HG03159 (cell line): ENCODE measurements around the gene EED.
"Not testable (repeated sequence)": the region's sequence is repeated elsewhere in the genome, so short reads cannot be mapped to it uniquely, and the experiment has no call there.

ENCODE experiments used
- ATAC-seq: cut with Tn5 transposase; IDR thresholded peaks from one replicate; pipeline ENCODE4 v1.9.1; 2021; ENCODE audit warnings: mild to moderate bottlenecking, moderate library complexity; ENCODE audit not compliant: unreplicated experiment

The EED gene

GRCh38 chr11:86218125-86219084 lies 26.1 kb upstream of the EED start:
- peak; percentile 47 for ATAC-seq

DNA sequence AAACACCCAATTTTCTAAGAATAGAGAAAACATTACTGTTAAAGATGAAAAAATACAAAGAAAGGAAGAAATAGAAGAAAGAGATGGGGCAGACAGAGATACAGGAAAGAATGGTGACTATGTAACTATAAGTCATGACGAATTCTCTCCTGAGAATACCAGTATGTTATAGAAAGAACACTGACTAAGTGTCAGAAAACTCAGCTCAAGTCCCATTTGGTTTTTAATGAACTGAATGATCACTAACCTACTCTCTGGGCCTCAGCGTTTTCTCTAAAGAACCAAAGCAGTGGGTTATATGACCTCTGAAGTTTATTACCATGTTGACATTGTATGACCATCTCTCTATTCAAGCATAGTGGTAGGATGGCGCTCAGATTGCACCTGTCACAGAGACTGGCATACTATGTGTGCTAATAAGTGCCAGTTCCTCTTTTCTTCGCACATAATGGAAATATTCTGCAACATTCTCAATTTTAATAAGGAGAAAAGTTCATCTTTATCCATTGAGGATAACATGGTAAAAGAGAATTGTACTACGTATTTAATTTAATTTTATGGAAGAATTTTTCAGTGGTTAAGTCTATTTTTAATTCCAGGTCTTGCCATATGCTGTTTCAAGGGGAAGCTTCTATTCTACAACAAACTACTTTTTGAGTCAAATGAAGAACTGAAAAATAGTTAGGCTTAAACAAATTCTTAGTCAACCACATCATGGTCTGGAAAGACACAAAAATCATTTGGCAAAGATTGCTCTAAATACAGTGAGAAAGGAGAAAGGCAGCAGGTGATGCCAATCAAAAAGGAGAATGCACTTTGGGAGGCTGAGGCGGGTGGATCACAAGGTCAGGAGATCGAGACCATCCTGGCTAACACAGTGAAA lies 25.0 kb upstream of the EED start:
- peak; percentile 81 for ATAC-seq

GRCh38 chr11:86220653-86221052 lies 23.9 kb upstream of the EED start:
- ATAC-seq: no peak

DNA sequence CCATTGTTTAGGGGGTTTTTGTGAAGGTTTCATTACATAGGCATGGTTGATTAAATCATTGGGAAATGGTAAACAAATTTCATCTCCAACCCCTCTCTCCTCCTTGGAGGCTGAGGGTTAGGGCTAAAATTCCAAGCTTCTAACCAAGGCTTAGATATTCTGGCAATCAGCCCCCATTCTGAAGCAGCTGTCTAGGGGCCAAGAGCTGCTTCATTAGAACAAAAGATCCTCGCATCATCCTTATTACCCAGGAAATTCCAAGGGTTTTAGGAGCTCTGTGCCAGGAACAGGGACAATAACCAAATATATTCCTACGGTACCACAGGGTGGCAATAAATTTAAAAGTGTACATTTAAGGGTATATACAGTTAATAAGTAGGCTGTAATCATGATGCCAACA lies 22.5 kb upstream of the EED start:
- ATAC-seq: no peak

DNA sequence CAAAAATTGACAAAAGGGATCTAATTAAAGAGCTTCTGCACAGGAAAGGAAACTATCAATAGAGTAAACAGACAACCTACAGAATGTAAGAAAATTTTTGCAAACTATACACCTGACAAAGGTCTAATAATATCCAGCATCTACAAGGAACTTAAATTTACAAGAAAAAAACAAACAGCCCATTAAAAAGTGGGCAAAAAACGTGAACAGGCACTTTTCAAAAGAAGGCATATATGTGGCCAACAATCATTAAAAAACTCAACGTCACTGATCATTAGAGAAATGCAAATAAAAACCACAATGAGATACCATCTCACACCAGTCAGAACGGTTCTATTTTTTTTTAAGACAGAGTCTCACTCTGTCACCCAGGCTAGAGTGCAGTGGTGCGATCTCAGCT lies 20.0 kb upstream of the EED start:
- not testable (repeated sequence) for ATAC-seq

DNA sequence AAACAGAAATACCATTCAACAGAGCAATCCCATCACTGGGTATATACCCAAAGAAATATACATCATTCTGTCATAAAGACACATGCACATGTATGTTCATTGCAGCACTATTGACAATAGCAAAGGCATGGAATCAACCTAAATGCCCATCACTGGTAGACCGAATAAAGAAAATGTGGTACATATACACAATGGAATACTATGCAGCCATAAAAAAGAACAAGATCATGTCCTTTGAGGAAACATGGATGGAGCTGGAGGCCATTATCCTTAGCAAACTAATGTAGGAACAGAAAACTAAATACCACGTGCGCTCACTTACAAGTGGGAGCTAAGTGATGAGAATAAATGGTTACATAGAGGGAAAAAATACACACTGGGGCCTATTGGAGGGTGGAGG lies 19.2 kb upstream of the EED start:
- not testable (repeated sequence) for ATAC-seq

GRCh38 chr11:86228269-86229038 lies 16.1 kb upstream of the EED start:
- no peak for ATAC-seq

DNA sequence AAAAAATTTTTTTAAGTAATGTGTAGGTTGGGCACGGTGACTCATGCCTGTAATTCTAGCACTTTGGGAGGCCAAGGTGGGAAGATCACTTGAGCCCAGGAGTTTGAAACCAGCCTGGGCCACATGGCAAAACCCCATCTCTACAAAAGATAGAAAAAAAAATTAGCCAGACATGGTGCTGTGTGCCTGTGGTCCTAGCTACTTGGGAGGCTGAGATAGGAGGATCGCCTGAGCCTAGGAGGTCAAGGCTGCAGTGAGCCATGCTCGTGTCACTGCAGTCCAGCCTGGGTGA lies 15.6 kb upstream of the EED start:
- not testable (repeated sequence) for ATAC-seq

GRCh38 chr11:86230179-86230804 lies 14.3 kb upstream of the EED start:
- no peak for ATAC-seq

DNA sequence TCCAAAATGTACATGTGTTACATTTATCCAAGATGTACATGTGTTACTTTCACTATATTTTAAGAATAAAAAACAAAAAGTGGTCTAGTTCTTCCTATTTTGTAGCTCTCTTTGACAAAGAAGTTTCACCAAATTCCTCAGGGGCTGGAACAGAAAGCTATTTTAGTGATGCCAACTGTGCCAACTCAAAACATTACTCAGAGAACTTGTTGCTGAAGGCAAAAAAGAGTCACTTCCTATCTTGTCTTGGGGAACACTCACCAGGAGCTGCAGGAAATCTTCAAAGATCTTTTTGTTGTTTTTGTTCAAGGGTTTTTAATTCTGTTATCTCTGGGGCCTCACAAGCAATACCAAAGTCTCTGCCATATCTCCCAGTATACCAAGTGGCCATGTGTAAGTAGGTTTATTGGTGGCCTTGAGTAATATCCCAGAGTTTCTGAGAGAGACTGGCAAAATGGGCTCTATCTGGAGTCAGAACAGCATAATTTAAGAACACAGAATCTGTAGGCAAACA lies 13.6 kb upstream of the EED start:
- no peak for ATAC-seq

GRCh38 chr11:86232556-86232955 lies 12.0 kb upstream of the EED start:
- ATAC-seq: no peak

- no peak for ATAC-seq
Measured at GRCh38 chr11:86234831-86235461, 9.6 kb upstream of the EED start.

- no peak for ATAC-seq
Measured at GRCh38 chr11:86237267-86237804, 7.2 kb upstream of the EED start.

GRCh38 chr11:86240164-86240563 lies 4.4 kb upstream of the EED start:
- ATAC-seq: no peak

DNA sequence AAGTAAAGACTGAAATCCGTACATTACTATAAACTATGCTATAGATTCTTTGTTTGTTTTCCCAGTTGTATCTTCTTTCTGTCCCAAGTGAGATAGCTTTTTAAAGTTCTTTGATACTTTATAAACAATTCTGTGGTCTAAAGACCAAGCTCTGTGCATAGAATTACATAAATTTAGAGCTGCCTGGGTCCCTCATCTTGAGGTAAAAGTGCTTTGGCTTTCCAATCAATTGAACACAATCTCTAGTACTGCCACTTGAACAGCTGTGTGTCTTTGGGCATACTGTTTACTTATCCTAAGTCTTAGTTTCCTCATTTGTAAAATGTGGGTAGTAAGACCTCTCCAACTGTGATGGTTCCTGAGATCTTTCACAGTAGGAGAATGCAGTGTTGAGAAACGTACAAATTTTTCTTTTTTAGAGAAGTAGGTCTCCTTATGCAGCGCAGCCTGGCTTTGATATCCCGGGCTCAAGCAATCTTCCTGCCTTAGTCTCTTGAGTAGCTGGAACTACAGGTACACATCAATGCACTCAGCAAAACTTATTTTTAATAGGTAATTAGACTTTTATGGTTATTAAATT lies 2.5 kb upstream of the EED start:
- ATAC-seq: no peak

- no peak for ATAC-seq
Measured at GRCh38 chr11:86243396-86243795, 1.2 kb upstream of the EED start.

DNA sequence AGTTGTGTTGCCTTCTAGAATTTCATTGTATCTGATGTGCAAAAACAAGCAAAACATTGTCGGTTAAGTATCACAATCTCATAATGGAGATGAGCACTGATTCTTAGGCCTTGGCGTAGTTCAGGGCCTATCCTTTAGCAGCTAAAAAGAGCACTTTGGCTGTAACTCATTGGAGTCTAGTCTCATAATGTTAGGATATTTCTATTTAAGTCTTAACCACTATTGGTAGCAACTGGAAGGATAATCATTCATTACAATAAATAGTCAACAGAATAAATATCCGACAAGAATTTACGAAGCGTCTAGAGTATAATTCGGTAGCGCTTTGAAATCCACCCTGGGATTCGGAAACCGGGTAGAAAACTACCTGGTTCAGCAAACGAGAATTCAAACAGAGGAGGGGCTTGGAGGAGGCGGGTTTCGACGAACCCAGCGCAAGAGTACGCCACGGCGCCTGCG lies 461 bp upstream of the EED start:
- peak; percentile 75 for ATAC-seq

DNA sequence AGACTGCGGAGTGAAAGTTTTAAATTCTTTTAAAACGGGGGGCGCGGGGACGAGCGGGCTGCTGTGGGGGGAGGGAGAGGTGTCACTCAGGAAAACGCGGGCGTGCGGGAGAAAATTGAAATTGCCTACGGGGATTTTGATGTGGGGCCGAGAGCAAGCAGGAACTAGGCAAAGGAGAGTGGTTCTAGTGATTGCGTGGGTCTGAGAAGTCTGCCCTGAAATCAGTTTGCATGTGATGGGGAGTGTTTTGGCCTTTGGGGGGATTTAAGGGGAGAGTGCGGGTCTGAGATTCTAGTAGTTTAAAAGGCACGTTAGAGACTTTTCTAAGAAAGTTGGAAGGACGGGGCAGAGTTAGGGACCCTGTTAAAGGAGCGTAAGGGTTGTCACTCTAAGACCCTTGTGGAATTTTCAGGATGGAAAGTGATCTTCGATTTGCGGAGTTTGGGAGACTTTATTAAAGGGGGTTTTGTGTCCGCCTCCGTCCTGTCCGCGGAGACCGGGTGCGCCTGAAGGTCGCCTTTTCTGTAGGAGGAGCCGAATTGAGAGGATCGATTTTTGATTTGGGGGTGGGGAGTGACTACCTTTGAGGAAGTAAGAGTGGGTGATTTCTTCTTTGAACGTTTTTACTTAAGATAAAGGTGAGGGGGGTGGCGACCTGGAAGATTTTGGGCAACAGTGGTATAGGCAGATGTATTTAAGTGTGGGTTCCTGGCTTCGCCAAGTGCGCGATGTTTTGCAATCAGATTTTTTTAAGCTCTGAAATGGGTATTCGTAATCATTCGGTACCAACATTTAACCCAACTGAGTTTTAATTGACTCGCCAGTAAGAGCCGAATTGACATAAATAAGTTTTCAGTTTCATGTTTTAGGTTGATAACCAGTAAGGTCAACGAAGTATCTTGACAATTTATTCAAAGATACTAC lies 1.1 kb downstream of the EED start:
- peak; percentile 26 for ATAC-seq
